Neural cell (in vitro differentiated cells): ENCODE measurements around the gene ZSWIM6. TPM values are rescaled to one million over a fixed set of nuclear protein-coding genes. Genes with fewer than 3 reads are reported as not detected.

Source experiments
- H2AFZ ChIP-seq: fragments of 200-600, 300-800 bp; sonication (generic), shearing (Covaris generic); 2 replicates; pipeline ENCODE4 v1.6.0; 2014; ENCODE audit warnings: low read depth, mild to moderate bottlenecking, antibody characterized with exemption, low read length, moderate library complexity
- H3F3A ChIP-seq: fragments of 200-600 bp; shearing (Covaris generic); 2 replicates; pipeline ENCODE4 v1.6.1; 2016; ENCODE audit warnings: mild to moderate bottlenecking, moderate library complexity, mixed read lengths, antibody characterized with exemption, low read length; ENCODE audit not compliant: insufficient read depth, poor library complexity, severe bottlenecking
- H3K27ac ChIP-seq: fragments of 200-600, 300-800 bp; sonication (generic), shearing (Covaris generic); 2 replicates; pipeline ENCODE4 v1.5.1; 2014; ENCODE audit warnings: mild to moderate bottlenecking, low read length, moderate library complexity
- H3K27me3 ChIP-seq: fragments of 300-800, 200-600 bp; sonication (generic), shearing (Covaris generic); 2 replicates; pipeline ENCODE4 v1.6.0; 2014; ENCODE audit warnings: mild to moderate bottlenecking, low read depth, low read length, moderate library complexity; ENCODE audit not compliant: insufficient read depth
- H3K36me3 ChIP-seq: fragments of 300-800, 200-600 bp; sonication (generic), shearing (Covaris generic); 2 replicates; pipeline ENCODE4 v1.5.1; 2014; ENCODE audit warnings: mild to moderate bottlenecking, antibody characterized with exemption, low read length, moderate library complexity; ENCODE audit not compliant: insufficient read depth
- H3K4me2 ChIP-seq: fragments of 300-800, 200-600 bp; sonication (generic), shearing (Covaris generic); 2 replicates; pipeline ENCODE4 v1.6.0; 2014; ENCODE audit warnings: mild to moderate bottlenecking, low read length
- H3K4me3 ChIP-seq: fragments of 300-800, 200-600 bp; sonication (generic), shearing (Covaris generic); 2 replicates; pipeline ENCODE4 v1.5.1; 2014; ENCODE audit warnings: mild to moderate bottlenecking, low read length, moderate library complexity
- H3K79me2 ChIP-seq: fragments of 200-600 bp; shearing (Covaris generic); replicated peaks from 2 replicates; pipeline ENCODE4 v1.6.0; 2014; ENCODE audit warnings: mild to moderate bottlenecking, low read length, moderate library complexity; ENCODE audit not compliant: insufficient read depth
- H3K9ac ChIP-seq: fragments of 300-800, 200-600 bp; sonication (generic), shearing (Covaris generic); 2 replicates; pipeline ENCODE4 v1.6.1; 2016; ENCODE audit warnings: mild to moderate bottlenecking, low read length, mixed read lengths
- H3K9me2 ChIP-seq: fragments of 200-600 bp; shearing (Covaris generic); 2 replicates; pipeline ENCODE4 v1.6.1; 2016; ENCODE audit warnings: mild to moderate bottlenecking, low read length, mixed read lengths; ENCODE audit not compliant: insufficient read depth
- H3K9me3 ChIP-seq: fragments of 200-600, 300-800 bp; sonication (generic), shearing (Covaris generic); 2 replicates; pipeline ENCODE4 v1.6.1; 2016; ENCODE audit warnings: mild to moderate bottlenecking, mixed run types, low read length, moderate library complexity, mixed read lengths
- H4K20me1 ChIP-seq: fragments of 200-600 bp; shearing (Covaris generic); 2 replicates; pipeline ENCODE4 v1.6.1; 2016; ENCODE audit warnings: mild to moderate bottlenecking, mixed run types; ENCODE audit not compliant: insufficient read depth
- EP300 ChIP-seq: fragments of 450-650 bp; conservative IDR thresholded peaks from 2 replicates; pipeline ENCODE4 v1.6.1; 2014; ENCODE audit warnings: antibody characterized with exemption, mild to moderate bottlenecking, moderate library complexity; ENCODE audit not compliant: poor library complexity, severe bottlenecking
- EZH2 ChIP-seq: fragments of 200-600, 300-800 bp; shearing (Covaris generic), sonication (generic); IDR thresholded peaks from 2 replicates; pipeline ENCODE4 v1.6.1; 2014; ENCODE audit warnings: antibody characterized with exemption, low read length, borderline replicate concordance, mild to moderate bottlenecking; ENCODE audit not compliant: insufficient read depth, poor library complexity, severe bottlenecking
- MXI1 ChIP-seq: fragments of 450-650 bp; conservative IDR thresholded peaks from 2 replicates; pipeline ENCODE4 v1.6.1; 2014; ENCODE audit warnings: antibody characterized with exemption, mild to moderate bottlenecking; ENCODE audit not compliant: poor library complexity, severe bottlenecking
- POLR2AphosphoS5 ChIP-seq: IDR thresholded peaks from 2 replicates; pipeline ENCODE4 v1.6.1; 2012
- RAD21 ChIP-seq: fragments of 450-650 bp; conservative IDR thresholded peaks from 2 replicates; pipeline ENCODE4 v1.6.1; 2014; ENCODE audit warnings: antibody characterized with exemption, mild to moderate bottlenecking, moderate library complexity
- REST ChIP-seq: IDR thresholded peaks from 2 replicates; pipeline ENCODE4 v1.6.1; 2012; ENCODE audit warnings: borderline replicate concordance
- SMC3 ChIP-seq: fragments of 450-650 bp; conservative IDR thresholded peaks from 2 replicates; pipeline ENCODE4 v1.6.1; 2014; ENCODE audit warnings: antibody characterized with exemption, mild to moderate bottlenecking, moderate library complexity; ENCODE audit not compliant: poor library complexity
- TAF1 ChIP-seq: IDR thresholded peaks from 2 replicates; pipeline ENCODE4 v1.6.1; 2012; ENCODE audit warnings: low read depth
- polyA plus RNA-seq: library from polyadenylated mRNA; depleted of rRNA; stranded (reverse); fragments of >200 nt; gene quantifications from 2 replicates; pipeline ENCODE4 v1.2.3, GENCODE V29; 2014
- TF ChIP-seq, protein P1 (sequence below): fragments of 450-650 bp; IDR thresholded peaks from 2 replicates; pipeline ENCODE4 v1.5.1; 2014; ENCODE audit warnings: antibody characterized with exemption, mild to moderate bottlenecking, moderate library complexity; ENCODE audit not compliant: poor library complexity, severe bottlenecking

ZSWIM6 gene
- polyA plus RNA-seq, 1 donor from 2014 or later = 43.6 TPM

DNA sequence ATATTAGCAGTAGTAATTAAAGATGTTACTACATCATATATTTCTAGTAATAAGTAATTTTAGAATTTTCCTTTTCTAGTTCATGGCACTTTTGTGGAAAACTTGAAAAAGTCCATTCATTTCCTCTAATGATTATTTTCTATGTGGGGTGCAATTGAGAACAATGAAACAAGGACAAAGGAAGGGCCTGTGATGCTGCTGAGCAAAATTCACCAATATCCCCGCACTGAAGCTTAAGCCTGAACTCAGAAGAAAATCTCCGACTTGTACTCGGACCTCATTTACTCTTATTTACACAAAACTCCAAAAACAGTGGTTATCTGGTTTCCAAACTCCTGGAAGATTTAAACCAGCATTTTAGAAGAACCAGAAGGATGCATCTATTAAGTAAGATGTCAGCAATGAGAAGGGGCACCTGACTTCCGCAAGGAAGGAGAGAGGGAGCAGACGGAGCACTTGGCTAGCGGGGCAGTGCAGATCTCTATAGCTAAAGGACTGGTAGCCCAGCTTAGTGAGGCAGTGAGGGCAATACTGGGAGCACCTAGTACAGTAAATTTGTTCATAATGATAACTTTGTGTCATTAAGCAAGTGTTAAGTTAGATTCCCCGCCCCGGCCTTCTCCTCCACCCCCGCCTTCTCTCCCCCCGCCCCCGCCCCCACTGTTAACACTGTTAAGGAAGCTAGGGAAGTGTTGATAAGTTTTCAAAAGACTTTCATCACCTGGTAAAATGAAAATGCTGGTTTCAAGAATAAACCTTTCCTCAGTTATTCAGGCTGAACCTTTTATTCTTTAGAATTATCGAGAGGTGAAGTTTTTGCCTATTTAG, 123.3 kb downstream of the ZSWIM6 start:
- no peaks in the 10 kb centered on the region for H3K27me3 ChIP-seq
- no peaks in the 10 kb centered on the region for H3F3A ChIP-seq
- H3K79me2 ChIP-seq = peaks cover 85% of the 10 kb centered on the region
- H4K20me1 ChIP-seq = no peaks in the 10 kb centered on the region
- no peaks in the 10 kb centered on the region for H3K9me3 ChIP-seq
- H2AFZ ChIP-seq = no peak overlapping the region
- H3K9me2 ChIP-seq = no peaks in the 10 kb centered on the region
- no peaks in the 10 kb centered on the region for H3K36me3 ChIP-seq
- H3K27ac ChIP-seq = no peak overlapping the region
- no peak overlapping the region for H3K4me2 ChIP-seq
- TF ChIP-seq TAF1 (no peak), REST (no peak), RAD21 (no peak), SMC3 (no peak), EP300 (no peak), EZH2 (no peak), POLR2AphosphoS5 (no peak), MXI1 (no peak)
- TF ChIP-seq, protein P1, sequence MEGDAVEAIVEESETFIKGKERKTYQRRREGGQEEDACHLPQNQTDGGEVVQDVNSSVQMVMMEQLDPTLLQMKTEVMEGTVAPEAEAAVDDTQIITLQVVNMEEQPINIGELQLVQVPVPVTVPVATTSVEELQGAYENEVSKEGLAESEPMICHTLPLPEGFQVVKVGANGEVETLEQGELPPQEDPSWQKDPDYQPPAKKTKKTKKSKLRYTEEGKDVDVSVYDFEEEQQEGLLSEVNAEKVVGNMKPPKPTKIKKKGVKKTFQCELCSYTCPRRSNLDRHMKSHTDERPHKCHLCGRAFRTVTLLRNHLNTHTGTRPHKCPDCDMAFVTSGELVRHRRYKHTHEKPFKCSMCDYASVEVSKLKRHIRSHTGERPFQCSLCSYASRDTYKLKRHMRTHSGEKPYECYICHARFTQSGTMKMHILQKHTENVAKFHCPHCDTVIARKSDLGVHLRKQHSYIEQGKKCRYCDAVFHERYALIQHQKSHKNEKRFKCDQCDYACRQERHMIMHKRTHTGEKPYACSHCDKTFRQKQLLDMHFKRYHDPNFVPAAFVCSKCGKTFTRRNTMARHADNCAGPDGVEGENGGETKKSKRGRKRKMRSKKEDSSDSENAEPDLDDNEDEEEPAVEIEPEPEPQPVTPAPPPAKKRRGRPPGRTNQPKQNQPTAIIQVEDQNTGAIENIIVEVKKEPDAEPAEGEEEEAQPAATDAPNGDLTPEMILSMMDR = no peak
- H3K4me3 ChIP-seq = no peak overlapping the region
- H3K9ac ChIP-seq = no peak overlapping the region

DNA sequence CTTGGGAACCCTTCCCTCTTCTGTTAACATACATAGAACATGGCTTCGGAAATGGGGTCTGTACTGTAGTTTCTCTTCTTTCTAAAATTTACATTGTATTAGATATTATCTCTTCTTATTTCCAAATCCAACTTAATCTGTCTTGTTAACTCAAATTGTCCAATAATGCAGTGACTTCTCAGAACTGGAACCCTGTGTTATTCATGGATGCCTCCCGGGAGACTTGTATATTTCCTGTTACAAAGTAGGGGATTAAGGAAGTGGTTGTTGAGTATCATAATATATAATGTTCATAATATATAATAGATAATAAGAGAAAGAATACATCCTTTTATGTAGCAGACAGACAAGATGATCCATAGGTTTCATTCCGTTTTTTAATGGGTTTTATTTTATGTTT, 128.4 kb downstream of the ZSWIM6 start:
- no peak overlapping the region for H3K27ac ChIP-seq
- peaks cover 12% of the 10 kb centered on the region for H4K20me1 ChIP-seq
- H3K9me3 ChIP-seq = no peaks in the 10 kb centered on the region
- no peaks in the 10 kb centered on the region for H3K9me2 ChIP-seq
- no peaks in the 10 kb centered on the region for H3K27me3 ChIP-seq
- TF ChIP-seq EP300 (no peak), MXI1 (no peak), SMC3 (no peak), TAF1 (no peak), REST (no peak)
- no peak overlapping the region for H2AFZ ChIP-seq
- H3K79me2 ChIP-seq = peaks cover 92% of the 10 kb centered on the region
- H3K9ac ChIP-seq = no peak overlapping the region
- no peaks in the 10 kb centered on the region for H3F3A ChIP-seq
- H3K4me2 ChIP-seq = no peak overlapping the region
- H3K36me3 ChIP-seq = no peaks in the 10 kb centered on the region
- no peak overlapping the region for H3K4me3 ChIP-seq
